Activated T-helper 1 cell treated with anti-CD3 and anti-CD28 coated beads, Interleukin-2, amount 50 U/mL, for 16 hours (primary cell): ENCODE results near the gene CCSER1.
"Not testable (repeated sequence)": the region's sequence is repeated elsewhere in the genome, so short reads cannot be mapped to it uniquely, and the experiment has no call there.

Source experiments
- DNase-seq, 2 donors: peaks; one replicate each; pipeline ENCODE4 v3.0.0-alpha.2; 2020; ENCODE audit warnings: low read depth in 1 of 2, low spot score in 1 of 2

The CCSER1 gene

GRCh38 chr4:91470671-91471070 lies 1343.5 kb downstream of the CCSER1 start:
- DNase-seq = no peak

DNA sequence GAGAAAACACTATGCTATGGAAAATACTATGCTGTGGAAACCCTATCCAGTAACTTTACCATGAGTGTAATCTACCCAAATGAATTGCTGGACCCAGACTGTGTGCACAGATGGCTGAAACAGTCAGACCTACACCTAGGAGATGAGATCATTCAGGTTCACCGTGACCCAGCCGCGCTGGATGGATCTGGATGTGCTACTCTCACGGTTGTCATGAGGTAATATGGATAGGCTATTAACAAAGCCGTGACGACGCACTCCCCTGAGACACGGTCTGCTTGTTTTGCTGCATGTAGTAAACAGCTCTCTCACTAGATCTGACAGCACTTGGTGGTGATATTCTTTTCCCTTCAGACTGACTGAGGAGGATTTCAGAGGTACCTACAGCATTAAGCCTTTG lies 1344.1 kb downstream of the CCSER1 start:
- DNase-seq = no peak

GRCh38 chr4:91472046-91472445 lies 1344.9 kb downstream of the CCSER1 start:
- DNase-seq = no peak

GRCh38 chr4:91485415-91485814 lies 1358.2 kb downstream of the CCSER1 start:
- DNase-seq = no peak

- no peak for DNase-seq
These were observed 1361.8 kb downstream of the CCSER1 start for GRCh38 chr4:91488946-91489345.

DNA sequence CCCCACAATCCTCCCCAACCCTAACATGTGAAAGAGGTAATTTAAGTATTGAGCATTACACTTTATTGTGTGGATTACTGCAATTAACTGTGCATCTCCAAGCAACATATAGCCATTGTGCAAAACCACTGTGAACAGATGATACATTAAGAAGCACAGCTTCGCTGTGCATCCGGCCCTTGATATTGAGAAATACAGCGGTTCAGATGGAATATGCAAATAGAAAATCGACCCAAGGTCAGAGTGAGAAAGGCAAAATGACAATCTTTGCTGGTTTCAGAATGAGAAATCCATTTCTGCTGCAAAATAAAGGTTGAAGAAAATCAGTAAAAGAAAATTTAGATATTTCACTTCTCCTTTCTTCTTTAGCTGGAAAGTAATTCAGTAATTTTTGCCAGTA lies 1370.7 kb downstream of the CCSER1 start:
- DNase-seq = no peak

GRCh38 chr4:91502365-91502764 lies 1375.2 kb downstream of the CCSER1 start:
- DNase-seq = no peak

DNA sequence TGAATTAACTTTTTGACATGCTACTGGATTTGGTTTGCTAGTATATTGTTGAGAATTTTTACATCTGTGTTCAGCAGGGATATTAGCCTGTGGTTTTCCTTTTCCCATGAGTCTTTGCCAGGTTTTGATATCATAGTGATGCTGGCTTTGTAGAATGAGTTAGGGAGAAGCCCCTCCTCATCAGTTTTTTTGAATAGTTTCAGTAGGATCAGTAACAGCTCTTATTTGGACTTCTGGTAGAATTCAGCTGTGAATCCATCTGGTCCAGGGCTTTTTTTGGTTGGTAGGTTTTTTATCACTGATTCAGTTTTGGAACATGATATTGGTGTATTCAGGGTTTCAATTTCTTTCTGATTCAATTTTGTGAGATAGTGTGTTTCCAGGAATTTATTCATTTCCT lies 1386.1 kb downstream of the CCSER1 start:
- no peak for DNase-seq

DNA sequence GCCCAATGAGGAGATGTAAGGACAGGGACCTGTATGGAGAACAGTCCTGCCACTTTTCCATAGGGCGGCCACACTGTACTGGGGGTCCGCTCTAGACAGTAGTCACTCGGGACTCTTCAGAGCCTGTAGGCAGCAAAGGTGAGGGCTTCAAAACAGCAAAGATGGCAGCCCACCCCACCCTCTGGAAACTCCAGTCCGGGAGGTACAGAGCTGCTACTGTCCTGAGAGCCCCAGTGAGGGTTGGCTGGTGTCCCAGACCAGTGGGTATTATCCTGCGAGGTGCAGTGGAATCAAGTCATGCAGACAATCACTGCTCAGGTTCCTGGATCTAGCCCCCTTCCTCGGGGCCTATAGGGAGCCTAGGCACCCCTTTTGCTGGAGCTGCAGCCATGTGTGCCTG lies 1392.0 kb downstream of the CCSER1 start:
- no peak for DNase-seq

DNA sequence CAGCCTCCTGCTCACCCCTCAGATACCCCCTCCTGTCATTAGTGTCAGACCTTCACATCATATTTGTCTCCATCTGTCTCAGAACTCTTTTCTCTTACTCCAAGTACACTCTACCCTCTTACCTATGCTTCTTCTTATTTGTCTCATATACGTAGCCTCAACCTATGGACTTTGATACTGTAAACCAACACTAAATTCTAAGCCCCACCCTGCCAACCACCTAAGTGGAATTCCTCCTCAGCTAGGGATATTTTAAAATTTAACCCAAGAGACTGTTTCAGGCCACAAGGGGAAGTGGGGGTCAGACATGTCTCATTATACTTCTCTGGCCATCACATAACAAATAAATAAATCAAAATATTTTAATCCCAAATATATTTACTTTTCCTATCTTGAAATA lies 1398.4 kb downstream of the CCSER1 start:
- DNase-seq = no peak

GRCh38 chr4:91527056-91527455 lies 1399.9 kb downstream of the CCSER1 start:
- DNase-seq = no peak

DNA sequence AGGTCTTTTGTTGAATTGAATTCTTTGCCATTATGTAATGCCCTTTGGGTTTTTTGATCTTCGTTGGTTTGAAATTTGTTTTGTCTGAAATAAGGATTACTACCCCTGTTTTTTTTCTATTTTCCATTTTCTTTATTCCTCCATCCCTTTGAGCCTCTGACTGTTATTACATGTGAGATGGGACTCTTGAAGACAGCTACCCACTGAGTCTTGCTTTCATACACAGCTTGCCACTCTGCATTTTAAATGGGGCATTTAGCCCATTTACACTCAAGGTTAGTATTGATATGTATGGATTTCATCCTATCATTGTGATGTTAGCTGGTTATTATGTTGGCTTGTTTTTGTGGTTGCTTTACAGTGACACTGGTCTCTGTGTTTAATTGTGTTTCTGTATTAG lies 1440.4 kb downstream of the CCSER1 start:
- no peak for DNase-seq

- no peak for DNase-seq
These were observed 1450.7 kb downstream of the CCSER1 start for GRCh38 chr4:91577864-91578263.

DNA sequence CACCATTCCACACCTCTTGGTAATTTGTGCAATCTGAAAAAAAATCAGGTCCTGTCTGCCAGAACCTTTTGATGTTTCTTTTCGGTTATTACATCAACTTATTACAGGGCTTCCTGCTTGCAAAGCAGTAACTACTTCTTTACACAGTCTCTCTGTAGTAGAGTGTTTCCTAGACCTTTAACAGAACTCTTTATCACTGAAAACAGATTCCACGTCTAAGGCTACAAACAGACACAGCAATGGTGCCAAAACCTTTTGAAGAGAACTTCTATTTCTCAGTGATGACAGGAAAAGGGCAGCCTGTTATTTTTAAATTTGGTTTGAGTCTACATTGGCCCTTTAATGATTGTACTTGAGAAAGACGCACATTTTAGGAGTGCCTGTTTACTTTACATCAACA lies 1463.1 kb downstream of the CCSER1 start:
- DNase-seq = no peak

DNA sequence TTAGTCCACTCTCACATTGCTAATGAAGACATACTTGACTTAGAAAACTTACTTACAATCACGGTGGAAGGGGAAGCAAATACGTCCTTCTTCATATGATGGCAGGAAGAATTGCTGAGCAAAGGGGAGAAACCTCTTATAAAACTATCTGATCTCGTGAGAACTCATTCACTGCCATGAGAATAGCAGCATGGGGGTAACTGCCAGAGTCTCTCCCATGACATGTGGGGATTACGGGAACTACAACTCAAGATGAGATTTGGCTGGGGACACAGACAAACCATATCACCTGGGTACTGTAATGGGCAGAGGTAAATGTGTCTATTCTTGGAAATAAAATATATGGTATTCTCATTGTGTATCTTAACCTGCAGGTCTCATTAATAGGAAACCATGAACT lies 1464.9 kb downstream of the CCSER1 start:
- DNase-seq = no peak

DNA sequence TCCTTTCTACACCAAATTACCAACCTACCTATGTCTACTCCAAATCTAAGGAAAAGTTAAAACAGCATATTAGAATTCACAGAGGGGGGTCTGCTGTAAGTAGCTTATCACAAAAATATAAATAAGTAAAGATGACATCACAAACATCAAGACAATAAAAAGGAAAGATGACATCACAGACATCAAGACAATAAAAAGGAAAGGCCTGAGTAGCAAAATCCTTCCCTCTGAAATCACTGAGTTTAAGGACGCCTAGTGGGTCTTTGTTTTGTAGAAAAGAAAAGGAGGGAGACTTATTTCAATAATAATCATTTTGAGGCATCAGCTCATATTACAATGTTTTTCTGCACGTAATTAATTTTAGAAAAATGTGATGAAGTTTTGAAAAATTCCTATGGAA lies 1469.5 kb downstream of the CCSER1 start:
- no peak for DNase-seq

GRCh38 chr4:91598696-91599095 lies 1471.5 kb downstream of the CCSER1 start:
- no peak for DNase-seq

DNA sequence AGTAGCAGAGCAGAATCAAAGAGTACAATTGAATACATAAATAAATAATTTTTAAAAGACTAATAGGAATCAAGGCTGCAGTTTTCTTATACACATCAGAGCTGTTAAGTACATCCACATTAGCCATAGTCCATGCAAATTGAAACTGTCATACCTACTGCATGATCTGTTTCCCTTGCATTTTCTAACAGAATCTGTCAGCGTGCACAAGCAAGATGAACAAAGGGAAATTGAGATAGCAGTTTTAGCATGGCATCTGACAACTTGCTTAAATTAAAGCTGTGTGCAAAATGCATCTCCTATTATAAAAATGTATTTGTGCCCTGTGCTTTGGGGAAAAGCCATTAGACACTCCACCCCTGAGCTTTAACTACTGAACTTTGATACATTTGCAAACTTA lies 1473.1 kb downstream of the CCSER1 start:
- no peak for DNase-seq

- DNase-seq = no peak
These were observed 1474.2 kb downstream of the CCSER1 start for GRCh38 chr4:91601401-91601800.

- DNase-seq = no peak
These were observed 1484.6 kb downstream of the CCSER1 start for GRCh38 chr4:91611782-91612181.

DNA sequence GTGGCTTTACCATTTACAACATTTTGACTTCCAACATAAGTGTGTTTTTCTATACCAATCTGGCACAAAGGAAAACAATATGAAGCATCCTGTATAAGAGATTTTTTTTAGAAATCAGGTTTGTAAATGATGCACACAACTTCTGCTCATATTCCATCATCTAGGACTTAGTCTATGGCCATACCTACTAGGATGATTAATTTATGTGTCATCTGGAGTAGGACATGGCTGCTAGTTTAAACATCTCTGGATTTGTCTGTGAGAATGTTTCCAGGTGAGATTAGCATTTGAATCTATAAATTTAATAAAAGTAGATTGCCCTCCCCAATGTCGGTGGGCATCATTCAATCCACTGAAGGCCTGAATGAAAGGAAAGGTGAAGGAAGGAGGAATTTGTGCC lies 1493.8 kb downstream of the CCSER1 start:
- no peak for DNase-seq

- DNase-seq = no peak
These were observed 1494.3 kb downstream of the CCSER1 start for GRCh38 chr4:91621446-91621845.

- DNase-seq = no peak
These were observed 1495.9 kb downstream of the CCSER1 start for GRCh38 chr4:91622925-91623602.

DNA sequence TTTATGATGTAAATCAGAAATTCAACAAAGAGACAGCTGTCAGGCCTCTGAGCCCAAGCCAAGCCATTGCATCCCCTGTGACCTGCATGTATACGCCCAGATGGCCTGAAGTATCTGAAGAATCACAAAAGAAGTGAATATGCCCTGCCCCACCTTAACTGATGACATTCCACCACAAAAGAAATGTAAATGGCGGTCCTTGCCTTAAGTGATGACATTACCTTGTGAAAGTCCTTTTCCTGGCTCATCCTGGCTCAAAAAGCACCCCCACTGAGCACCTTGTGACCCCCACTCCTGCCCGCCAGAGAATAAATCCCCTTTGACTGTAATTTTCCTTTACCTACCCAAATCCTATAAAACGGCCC lies 1496.4 kb downstream of the CCSER1 start:
- not testable (repeated sequence) for DNase-seq
